ENCODE measurements around the gene MRPS21. TPM values are rescaled to one million over a fixed set of nuclear protein-coding genes. Genes with fewer than 3 reads are reported as not detected.
A peak's percentile ranks its signal among the peaks of the same experiment; 100 is the strongest.

The MRPS21 gene
- total RNA-seq, 2 donors from 2014 or later: 45.5 to 45.9 TPM

GRCh38 chr1:150283260-150283659 is 10.4 kb upstream of the MRPS21 start:
- H3K9me3 ChIP-seq: no peaks in the 10 kb centered on the region
- TF ChIP-seq CTCF (IDR thresholded peaks at IDR 0.05): no peak
- peaks cover 17% of the 10 kb centered on the region for H3K36me3 ChIP-seq
- DNase-seq (ENCODE audit: low spot score): no peak
- H3K4me3 ChIP-seq: peak overlapping the region; percentile 46 to 60
- H3K27me3 ChIP-seq: no peaks in the 10 kb centered on the region
- peak overlapping the region; percentile 90 to 98 for H3K27ac ChIP-seq
- H3K4me1 ChIP-seq: peaks cover 0 to 20% of the 10 kb centered on the region in 2 donors

- no peaks in the 10 kb centered on the region for H3K9me3 ChIP-seq
- peaks cover 17% of the 10 kb centered on the region for H3K36me3 ChIP-seq
- H3K27ac ChIP-seq: no peak overlapping the region
- H3K27me3 ChIP-seq: no peaks in the 10 kb centered on the region
- no peak for DNase-seq (ENCODE audit: low spot score)
- peaks cover 0 to 7% of the 10 kb centered on the region in 2 donors for H3K4me1 ChIP-seq
- no peak for TF ChIP-seq CTCF (IDR thresholded peaks at IDR 0.05)
- no peak overlapping the region for H3K4me3 ChIP-seq
Observed at GRCh38 chr1:150288382-150288781, 5.3 kb upstream of the MRPS21 start.

- H3K36me3 ChIP-seq: peaks cover 17% of the 10 kb centered on the region
- no peaks in the 10 kb centered on the region for H3K27me3 ChIP-seq
- no peak overlapping the region for H3K27ac ChIP-seq
- TF ChIP-seq CTCF (IDR thresholded peaks at IDR 0.05): no peak
- no peak for DNase-seq (ENCODE audit: low spot score)
- peaks cover 0 to 8% of the 10 kb centered on the region in 2 donors for H3K4me1 ChIP-seq
- H3K9me3 ChIP-seq: no peaks in the 10 kb centered on the region
- no peak overlapping the region for H3K4me3 ChIP-seq
Observed at GRCh38 chr1:150288822-150289221, 4.8 kb upstream of the MRPS21 start.

GRCh38 chr1:150295476-150295875 is 1.8 kb downstream of the MRPS21 start:
- peaks cover 32% of the 10 kb centered on the region for H3K36me3 ChIP-seq
- TF ChIP-seq CTCF (IDR thresholded peaks at IDR 0.05): no peak
- no peak for DNase-seq (ENCODE audit: low spot score)

GRCh38 chr1:150299716-150300115 is 6.1 kb downstream of the MRPS21 start:
- no peaks in the 10 kb centered on the region for H3K27me3 ChIP-seq
- H3K4me1 ChIP-seq: no peaks in the 10 kb centered on the region
- H3K27ac ChIP-seq: no peak overlapping the region
- H3K4me3 ChIP-seq: no peak overlapping the region
- no peaks in the 10 kb centered on the region for H3K9me3 ChIP-seq
- TF ChIP-seq CTCF (IDR thresholded peaks at IDR 0.05): no peak
- no peak for DNase-seq (ENCODE audit: low spot score)
- peaks cover 55% of the 10 kb centered on the region for H3K36me3 ChIP-seq

More at GRCh38 chr1:150295476-150295875, 1.8 kb downstream of the MRPS21 start:
- H3K4me1 ChIP-seq: peaks cover 0 to 13% of the 10 kb centered on the region in 2 donors
- H3K9me3 ChIP-seq: no peaks in the 10 kb centered on the region
- H3K4me3 ChIP-seq: no peak overlapping the region
- no peaks in the 10 kb centered on the region for H3K27me3 ChIP-seq
- H3K27ac ChIP-seq: no peak overlapping the region

GRCh38 chr1:150302338-150302737 is 8.7 kb downstream of the MRPS21 start:
- Histone ChIP-seq H3K9me3 (no peaks in the 10 kb centered on the region), H3K4me1 (no peaks in the 10 kb centered on the region), H3K27ac (no peak overlapping the region), H3K4me3 (no peak overlapping the region), H3K27me3 (no peaks in the 10 kb centered on the region), H3K36me3 (peaks cover 38% of the 10 kb centered on the region)
- DNase-seq (ENCODE audit: low spot score): no peak
- TF ChIP-seq CTCF (IDR thresholded peaks at IDR 0.05): no peak

Data from right atrium auricular region (tissue), 2 donors.